Vagina (tissue), 2 donors: ENCODE results near the gene TRIM7. TPM values are rescaled to one million over a fixed set of nuclear protein-coding genes. Genes with fewer than 3 reads are reported as not detected.
A peak's percentile ranks its signal among the peaks of the same experiment; 100 is the strongest.

Experiments
- DNase-seq, 2 donors: peaks; one replicate each; pipeline ENCODE4 v3.0.0-alpha.2; 2017; ENCODE audit errors: extremely low spot score in 2 of 2
- H3K27ac ChIP-seq: fragments of 200-600 bp; sonication (generic); one replicate; pipeline ENCODE4 v1.5.1; 2019
- H3K27me3 ChIP-seq: fragments of 200-600 bp; sonication (generic); one replicate; pipeline ENCODE4 v1.5.1; 2019
- H3K36me3 ChIP-seq, 2 donors: fragments of 200-600 bp; sonication (generic); one replicate each; pipeline ENCODE4 v1.5.1; 2017 to 2019
- H3K4me1 ChIP-seq: fragments of 200-600 bp; sonication (generic); one replicate; pipeline ENCODE4 v1.5.1; 2019
- H3K4me3 ChIP-seq, 2 donors: fragments of 200-600 bp; sonication (generic); 1 replicate in 1 of 2; 2 replicates in 1 of 2; pipeline ENCODE4 v1.5.1; 2016 to 2019
- H3K9me3 ChIP-seq: fragments of 200-600 bp; sonication (generic); one replicate; pipeline ENCODE4 v1.5.1; 2019
- POLR2A ChIP-seq, 2 donors: fragments of 450-650 bp; IDR thresholded peaks; one replicate each; pipeline ENCODE4 v1.6.1; 2017; ENCODE audit warnings: antibody characterized with exemption in 2 of 2, mild to moderate bottlenecking in 2 of 2, moderate library complexity in 2 of 2
- POLR2AphosphoS5 ChIP-seq, 2 donors: sonication (generic); formaldehyde crosslinking; IDR thresholded peaks; one replicate each; pipeline ENCODE4 v1.9.0; 2017; ENCODE audit warnings: antibody characterized with exemption in 2 of 2, mild to moderate bottlenecking in 2 of 2, low read depth in 1 of 2; ENCODE audit not compliant: insufficient read depth in 1 of 2
- intact Hi-C: fragments of 100-400 bp; cut with DNase I; formaldehyde crosslinking; loops from one replicate; pipeline ENCODE4 v1.15.1; 2023
- total RNA-seq: library from RNA; depleted of rRNA; stranded (reverse); fragments of >200 nt; gene quantifications from one replicate; pipeline ENCODE4 v1.2.3, GENCODE V29; 2016
- TF ChIP-seq, protein P1 (sequence below), 3 experiments: fragments of 450-650 bp in 2 of 3; fragments of 200-600 bp in 1 of 3; sonication (generic) in 1 of 3; IDR thresholded peaks; one replicate each; pipeline ENCODE4 v1.5.1; 2017 to 2019; ENCODE audit warnings: antibody characterized with exemption in 3 of 3, mild to moderate bottlenecking in 2 of 3, moderate library complexity in 2 of 3

The TRIM7 gene
- total RNA-seq, 1 donor from 2014 or later, result 21.6 TPM

- peak overlapping the region; percentile 93 for H3K27ac ChIP-seq
- H3K4me3 ChIP-seq, result peak overlapping the region; percentile 83 to 86
- H3K9me3 ChIP-seq, result no peaks in the 10 kb centered on the region
- DNase-seq, result no peak
- no peaks in the 10 kb centered on the region for H3K27me3 ChIP-seq
- TF ChIP-seq, protein P1, sequence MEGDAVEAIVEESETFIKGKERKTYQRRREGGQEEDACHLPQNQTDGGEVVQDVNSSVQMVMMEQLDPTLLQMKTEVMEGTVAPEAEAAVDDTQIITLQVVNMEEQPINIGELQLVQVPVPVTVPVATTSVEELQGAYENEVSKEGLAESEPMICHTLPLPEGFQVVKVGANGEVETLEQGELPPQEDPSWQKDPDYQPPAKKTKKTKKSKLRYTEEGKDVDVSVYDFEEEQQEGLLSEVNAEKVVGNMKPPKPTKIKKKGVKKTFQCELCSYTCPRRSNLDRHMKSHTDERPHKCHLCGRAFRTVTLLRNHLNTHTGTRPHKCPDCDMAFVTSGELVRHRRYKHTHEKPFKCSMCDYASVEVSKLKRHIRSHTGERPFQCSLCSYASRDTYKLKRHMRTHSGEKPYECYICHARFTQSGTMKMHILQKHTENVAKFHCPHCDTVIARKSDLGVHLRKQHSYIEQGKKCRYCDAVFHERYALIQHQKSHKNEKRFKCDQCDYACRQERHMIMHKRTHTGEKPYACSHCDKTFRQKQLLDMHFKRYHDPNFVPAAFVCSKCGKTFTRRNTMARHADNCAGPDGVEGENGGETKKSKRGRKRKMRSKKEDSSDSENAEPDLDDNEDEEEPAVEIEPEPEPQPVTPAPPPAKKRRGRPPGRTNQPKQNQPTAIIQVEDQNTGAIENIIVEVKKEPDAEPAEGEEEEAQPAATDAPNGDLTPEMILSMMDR (IDR thresholded peaks at IDR 0.05), result peak in 1 of 3 experiments; percentile 15
- TF ChIP-seq POLR2A (IDR thresholded peaks at IDR 0.05) (no peak), POLR2AphosphoS5 (IDR thresholded peaks at IDR 0.05; ENCODE audit: insufficient read depth in 1 of 2, low read depth in 1 of 2) (peak; percentile 39 to 53)
- H3K36me3 ChIP-seq, result no peaks in the 10 kb centered on the region
- intact Hi-C loops, result loop anchor here (10.0 kb wide), 1 partner anchor 323 kb away; the partner anchor contains the start of gene ZFP62
- peaks cover 35% of the 10 kb centered on the region for H3K4me1 ChIP-seq
Measured at GRCh38 chr5:181187500-181188213, 17.3 kb downstream of the TRIM7 start.

GRCh38 chr5:181186986-181187499 lies 18.0 kb downstream of the TRIM7 start:
- intact Hi-C loops, result loop anchor here (10.0 kb wide), 1 partner anchor 322 kb away; the partner anchor contains the start of gene ZFP62
- H3K36me3 ChIP-seq, result no peaks in the 10 kb centered on the region
- no peak overlapping the region for H3K27ac ChIP-seq
- peaks cover 30% of the 10 kb centered on the region for H3K4me1 ChIP-seq
- TF ChIP-seq POLR2A (IDR thresholded peaks at IDR 0.05) (no peak), POLR2AphosphoS5 (IDR thresholded peaks at IDR 0.05; ENCODE audit: insufficient read depth in 1 of 2, low read depth in 1 of 2) (no peak)
- TF ChIP-seq, protein P1 (IDR thresholded peaks at IDR 0.05), result no peak
- no peaks in the 10 kb centered on the region for H3K27me3 ChIP-seq
- peak overlapping the region in 1 of 2 donors; percentile 86 for H3K4me3 ChIP-seq
- H3K9me3 ChIP-seq, result no peaks in the 10 kb centered on the region
- no peak for DNase-seq

GRCh38 chr5:181186022-181186421 lies 19.0 kb downstream of the TRIM7 start:
- peaks cover 30% of the 10 kb centered on the region for H3K4me1 ChIP-seq
- intact Hi-C loops, result loop anchor here (10.0 kb wide), 1 partner anchor 321 kb away; the partner anchor contains the start of gene ZFP62
- no peak overlapping the region for H3K4me3 ChIP-seq
- no peaks in the 10 kb centered on the region for H3K27me3 ChIP-seq
- H3K9me3 ChIP-seq, result no peaks in the 10 kb centered on the region
- H3K27ac ChIP-seq, result no peak overlapping the region
- no peaks in the 10 kb centered on the region for H3K36me3 ChIP-seq
- DNase-seq, result no peak
- TF ChIP-seq POLR2AphosphoS5 (IDR thresholded peaks at IDR 0.05; ENCODE audit: insufficient read depth in 1 of 2, low read depth in 1 of 2) (no peak), POLR2A (IDR thresholded peaks at IDR 0.05) (no peak)
- TF ChIP-seq, protein P1 (IDR thresholded peaks at IDR 0.05), result no peak

- TF ChIP-seq POLR2A (IDR thresholded peaks at IDR 0.05) (no peak), POLR2AphosphoS5 (IDR thresholded peaks at IDR 0.05; ENCODE audit: insufficient read depth in 1 of 2, low read depth in 1 of 2) (no peak)
- no peak for DNase-seq
- Histone ChIP-seq H3K27ac (no peak overlapping the region), H3K27me3 (no peaks in the 10 kb centered on the region), H3K9me3 (no peaks in the 10 kb centered on the region), H3K4me1 (peaks cover 30% of the 10 kb centered on the region), H3K4me3 (no peak overlapping the region), H3K36me3 (no peaks in the 10 kb centered on the region)
- intact Hi-C loops, result loop anchor here (10.0 kb wide), 1 partner anchor 321 kb away; the partner anchor contains the start of gene ZFP62
Measured at GRCh38 chr5:181185560-181185959, 19.4 kb downstream of the TRIM7 start.

GRCh38 chr5:181184845-181185216 lies 20.2 kb downstream of the TRIM7 start:
- H3K9me3 ChIP-seq, result no peaks in the 10 kb centered on the region
- H3K4me1 ChIP-seq, result peaks cover 30% of the 10 kb centered on the region
- no peak for DNase-seq
- H3K27me3 ChIP-seq, result no peaks in the 10 kb centered on the region
- intact Hi-C loops, result loop anchor here (10.0 kb wide), 1 partner anchor 320 kb away; the partner anchor contains the start of gene ZFP62
- no peaks in the 10 kb centered on the region for H3K36me3 ChIP-seq
- peak overlapping the region; percentile 16 for H3K27ac ChIP-seq
- peak overlapping the region in 1 of 2 donors; percentile 50 for H3K4me3 ChIP-seq
- no peak for TF ChIP-seq POLR2AphosphoS5 (IDR thresholded peaks at IDR 0.05; ENCODE audit: insufficient read depth in 1 of 2, low read depth in 1 of 2)
- TF ChIP-seq, protein P1 (IDR thresholded peaks at IDR 0.05), result no peak
- TF ChIP-seq POLR2A (IDR thresholded peaks at IDR 0.05), result no peak
